ENCODE data around the gene UBE2Q1. TPM values are rescaled to one million over a fixed set of nuclear protein-coding genes. Genes with fewer than 3 reads are reported as not detected.

UBE2Q1 gene
- total RNA-seq, 1 experiment from 2014 or later, result 62.7 TPM

GRCh38 chr1:154567386-154568156 is 9.1 kb upstream of the UBE2Q1 start, which contains the start of gene CHRNB2 (continued):
- no peak for TF ChIP-seq AR (CRISPR knock-in tag; IDR thresholded peaks at IDR 0.05)
- TF ChIP-seq ZNF263 (CRISPR knock-in tag; IDR thresholded peaks at IDR 0.05; ENCODE audit: low read depth), result peak; percentile 71; the same call in 1 of the 2 replicates
- TF ChIP-seq NR2C2 (CRISPR knock-in tag; IDR thresholded peaks at IDR 0.05), result peak; percentile 78; the same call in 1 of the 2 replicates
- TF ChIP-seq NR1H2 (CRISPR knock-in tag; IDR thresholded peaks at IDR 0.05), result no peak
- TF ChIP-seq SP1 (CRISPR knock-in tag; conservative IDR thresholded peaks at IDR 0.05), result peak; percentile 93
- TF ChIP-seq TCF7 (CRISPR knock-in tag; IDR thresholded peaks at IDR 0.05; ENCODE audit: low read depth), result peak; percentile 76; the same call in 1 of the 2 replicates
- no peak for TF ChIP-seq HMGA2 (CRISPR knock-in tag; IDR thresholded peaks at IDR 0.05)
- TF ChIP-seq KAT7 (CRISPR knock-in tag; IDR thresholded peaks at IDR 0.05; ENCODE audit: borderline replicate concordance), result peak; percentile 94; the same call in 1 of the 2 replicates
- TF ChIP-seq ZNF219 (CRISPR knock-in tag; IDR thresholded peaks at IDR 0.05; ENCODE audit: borderline replicate concordance), result peak; percentile 97
- peak; percentile 98 for TF ChIP-seq TEAD1 (CRISPR knock-in tag; IDR thresholded peaks at IDR 0.05)
- TF ChIP-seq ATF6 (CRISPR knock-in tag; IDR thresholded peaks at IDR 0.05), result no peak
- no peak for TF ChIP-seq ZNF121 (CRISPR knock-in tag; IDR thresholded peaks at IDR 0.05)
- TF ChIP-seq ZNF423 (CRISPR knock-in tag; IDR thresholded peaks at IDR 0.05), result peak; percentile 59
- peak; percentile 97 for TF ChIP-seq HMGXB4 (CRISPR knock-in tag; IDR thresholded peaks at IDR 0.05)
- TF ChIP-seq CREM (CRISPR knock-in tag; IDR thresholded peaks at IDR 0.05), result peak; percentile 92
- TF ChIP-seq ZNF512 (CRISPR knock-in tag; IDR thresholded peaks at IDR 0.05; ENCODE audit: borderline replicate concordance), result peak; percentile 85; the same call in 1 of the 2 replicates
- TF ChIP-seq ATF2 (CRISPR knock-in tag; IDR thresholded peaks at IDR 0.05; ENCODE audit: borderline replicate concordance, low read depth), result no peak
- peak; percentile 88 for TF ChIP-seq IRF1 (CRISPR knock-in tag; IDR thresholded peaks at IDR 0.05)
- no peak for TF ChIP-seq ZNF532 (CRISPR knock-in tag; IDR thresholded peaks at IDR 0.05; ENCODE audit: borderline replicate concordance)
- no peak for TF ChIP-seq ZNF396 (CRISPR knock-in tag; IDR thresholded peaks at IDR 0.05; ENCODE audit: borderline replicate concordance)

Data from WTC11 (cell line).